CD4-positive, alpha-beta memory T cell (primary cell): Measurements from ENCODE around the gene ZBTB39. TPM values are rescaled to one million over a fixed set of nuclear protein-coding genes. Genes with fewer than 3 reads are reported as not detected.

Source experiments
- CTCF ChIA-PET: fragments of 350-600 bp; sonication (Branson Sonifier 250); formaldehyde crosslinking; loops from one replicate; lab custom pipeline; 2021; ENCODE audit warnings: inconsistent platforms; ENCODE audit not compliant: partially characterized antibody; lab: Charles Lee
- POLR2A ChIA-PET: fragments of 350-600 bp; sonication (Branson Sonifier 250); formaldehyde crosslinking; loops from one replicate; lab custom pipeline; 2021; ENCODE audit not compliant: partially characterized antibody; lab: Charles Lee
- DNase-seq, 5 donors: peaks; one replicate each; pipeline versions ENCODE4 v3.0.0 to v3.0.0-alpha.2; 2020 to 2022; ENCODE audit warnings: mixed read lengths in 1 of 5
- H3K27ac ChIP-seq: one replicate; pipeline ENCODE4 v1.7.0; 2013; ENCODE audit warnings: low read depth, low read length
- H3K27me3 ChIP-seq: 2 replicates; pipeline ENCODE4 v1.7.0; 2013; ENCODE audit warnings: mild to moderate bottlenecking, low read length, moderate library complexity; ENCODE audit not compliant: insufficient read depth
- H3K36me3 ChIP-seq: 2 replicates; pipeline ENCODE4 v1.7.0; 2013; ENCODE audit warnings: mild to moderate bottlenecking, low read length, moderate library complexity; ENCODE audit not compliant: insufficient read depth
- H3K4me1 ChIP-seq: 2 replicates; pipeline ENCODE4 v1.7.0; 2013; ENCODE audit warnings: mild to moderate bottlenecking, low read length, moderate library complexity; ENCODE audit not compliant: insufficient read depth
- H3K4me3 ChIP-seq, 2 donors: one replicate each; pipeline ENCODE4 v1.7.0; 2013; ENCODE audit warnings: low read length in 2 of 2, mild to moderate bottlenecking in 1 of 2
- H3K9me3 ChIP-seq, 2 donors: one replicate each; pipeline ENCODE4 v1.7.0; 2013; ENCODE audit warnings: low read length in 2 of 2, control low read depth in 1 of 2; ENCODE audit not compliant: control insufficient read depth in 1 of 2
- H3K27ac Mint-ChIP-seq, 7 donors: one replicate each; pipeline ENCODE4 v1.8.0; 2020 to 2021; ENCODE audit warnings: mixed read lengths in 7 of 7, mild to moderate bottlenecking in 6 of 7, inconsistent platforms in 3 of 7, moderate library complexity in 3 of 7
- H3K27me3 Mint-ChIP-seq, 2 donors: one replicate each; pipeline ENCODE4 v1.8.0; 2020 to 2021; ENCODE audit warnings: mixed read lengths in 2 of 2
- H3K36me3 Mint-ChIP-seq, 2 donors: one replicate each; pipeline ENCODE4 v1.8.0; 2020 to 2021; ENCODE audit warnings: mixed read lengths in 2 of 2, inconsistent platforms in 1 of 2, mild to moderate bottlenecking in 1 of 2
- H3K4me1 Mint-ChIP-seq, 4 donors: one replicate each; pipeline ENCODE4 v1.8.0; 2020 to 2021; ENCODE audit warnings: mixed read lengths in 4 of 4, mild to moderate bottlenecking in 1 of 4
- H3K4me3 Mint-ChIP-seq, 8 donors: one replicate each; pipeline ENCODE4 v1.8.0; 2020 to 2021; ENCODE audit warnings: mixed read lengths in 8 of 8, mild to moderate bottlenecking in 7 of 8, moderate library complexity in 6 of 8, inconsistent platforms in 3 of 8
- H3K9me3 Mint-ChIP-seq, 8 donors: one replicate each; pipeline ENCODE4 v1.8.0; 2020 to 2021; ENCODE audit warnings: mixed read lengths in 8 of 8, mild to moderate bottlenecking in 5 of 8, inconsistent platforms in 3 of 8, moderate library complexity in 1 of 8
- intact Hi-C: fragments of 100-400 bp; cut with micrococcal nuclease; formaldehyde crosslinking; loops from one replicate; pipeline ENCODE4 v1.15.1; 2023
- polyA plus RNA-seq, 2 donors: library from polyadenylated mRNA; unstranded; fragments of 300-500 nt; fragmentation: Illumina TruSeq; gene quantifications; one replicate each; pipeline ENCODE4 v1.2.3, GENCODE V29; 2021
- total RNA-seq, 2 experiments: library from RNA; stranded (reverse); gene quantifications; one replicate each; pipeline ENCODE4 v1.2.3, GENCODE V29; 2021

ZBTB39 gene
- total and polyA plus RNA-seq, 4 experiments from 2014 or later = 0.98 to 12.2 (median 6.7) TPM

- Histone ChIP-seq H3K4me1 (peaks cover 39% of the 10 kb centered on the region), H3K9me3 (no peaks in the 10 kb centered on the region), H3K27me3 (peaks cover 2% of the 10 kb centered on the region), H3K36me3 (no peaks in the 10 kb centered on the region), H3K27ac (peak overlapping the region; percentile 22), H3K4me3 (peak overlapping the region in 1 of 2 donors; percentile 37)
- ChIA-PET CTCF (interaction anchor here (0.6 to 15.8 kb wide), 7 partner anchors 9 to 262 kb away, joined by 3 to 226 read pairs (median 5); no protein-coding TSS in a partner anchor), POLR2A (interaction anchor here (0.9 to 8.7 kb wide), 4 partner anchors 76 to 789 kb away, joined by 3 to 62 read pairs (median 4); partner anchors contain the start of genes RNF41 and STAT6)
- peaks cover 0 to 4% of the 10 kb centered on the region in 2 donors for H3K36me3 Mint-ChIP-seq
- intact Hi-C loops = no loop called here
- peak overlapping the region in 1 of 8 donors; percentile 77 for H3K4me3 Mint-ChIP-seq
- no peak for DNase-seq
- peak overlapping the region in 5 of 7 donors; percentile 41 to 89 (median 77) for H3K27ac Mint-ChIP-seq
- H3K9me3 Mint-ChIP-seq = peaks cover 0 to 2% (median 0%) of the 10 kb centered on the region in 8 donors
- H3K4me1 Mint-ChIP-seq = peaks cover 29 to 49% (median 39%) of the 10 kb centered on the region in 4 donors
- H3K27me3 Mint-ChIP-seq = peaks cover 4% of the 10 kb centered on the region in 2 donors
These were observed 4.4 kb upstream of the ZBTB39 start for GRCh38 chr12:57010627-57011247.

GRCh38 chr12:57009949-57010626 lies 3.7 kb upstream of the ZBTB39 start:
- H3K9me3 Mint-ChIP-seq = peaks cover 0 to 2% (median 0%) of the 10 kb centered on the region in 8 donors
- H3K27ac Mint-ChIP-seq = peak overlapping the region in 3 of 7 donors; percentile 2 to 43 (median 12)
- Histone ChIP-seq H3K4me3 (no peak overlapping the region), H3K4me1 (peaks cover 45% of the 10 kb centered on the region), H3K9me3 (no peaks in the 10 kb centered on the region), H3K36me3 (no peaks in the 10 kb centered on the region), H3K27me3 (no peaks in the 10 kb centered on the region), H3K27ac (no peak overlapping the region)
- POLR2A ChIA-PET = interaction anchor here (1.2 to 8.7 kb wide), 2 partner anchors 101 to 788 kb away, joined by 3 to 62 read pairs; partner anchors contain the start of genes RNF41 and STAT6
- no peak for DNase-seq
- intact Hi-C loops = loop anchor here (5.0 kb wide), 2 partner anchors 172 to 253 kb away; no protein-coding TSS in a partner anchor
- peaks cover 0 to 8% of the 10 kb centered on the region in 2 donors for H3K36me3 Mint-ChIP-seq
- peaks cover 34 to 56% (median 46%) of the 10 kb centered on the region in 4 donors for H3K4me1 Mint-ChIP-seq
- no peak overlapping the region for H3K4me3 Mint-ChIP-seq
- CTCF ChIA-PET = interaction anchor here (1.3 to 15.8 kb wide), 4 partner anchors 9 to 53 kb away, joined by 3 to 226 read pairs (median 10); no protein-coding TSS in a partner anchor
- H3K27me3 Mint-ChIP-seq = peaks cover 2 to 4% of the 10 kb centered on the region in 2 donors

GRCh38 chr12:57008178-57008577 lies 1.8 kb upstream of the ZBTB39 start:
- intact Hi-C loops = loop anchor here (1.0 to 5.0 kb wide), 4 partner anchors 54 to 251 kb away; no protein-coding TSS in a partner anchor
- DNase-seq = peak in 4 of 5 donors; percentile 56 to 66 (median 62)
- Mint-ChIP-seq H3K9me3 (no peaks in the 10 kb centered on the region), H3K4me3 (peak overlapping the region in 6 of 8 donors; percentile 33 to 79 (median 64)), H3K4me1 (peaks cover 38 to 69% (median 54%) of the 10 kb centered on the region in 4 donors), H3K27me3 (no peaks in the 10 kb centered on the region), H3K27ac (peak overlapping the region; percentile 19 to 95 (median 73)), H3K36me3 (peaks cover 13 to 23% of the 10 kb centered on the region in 2 donors)
- Histone ChIP-seq H3K27ac (peak overlapping the region; percentile 52), H3K4me1 (peaks cover 50% of the 10 kb centered on the region), H3K36me3 (peaks cover 13% of the 10 kb centered on the region), H3K4me3 (no peak overlapping the region), H3K9me3 (no peaks in the 10 kb centered on the region), H3K27me3 (no peaks in the 10 kb centered on the region)
- ChIA-PET CTCF (interaction anchor here (0.7 to 15.8 kb wide), 13 partner anchors 8 to 257 kb away, joined by 3 to 226 read pairs (median 4); partner anchors contain the start of genes STAT6 and TAC3), POLR2A (interaction anchor here (0.9 to 8.7 kb wide), 3 partner anchors 39 to 103 kb away, joined by 3 to 62 read pairs (median 3); partner anchors contain the start of gene STAT6)

DNA sequence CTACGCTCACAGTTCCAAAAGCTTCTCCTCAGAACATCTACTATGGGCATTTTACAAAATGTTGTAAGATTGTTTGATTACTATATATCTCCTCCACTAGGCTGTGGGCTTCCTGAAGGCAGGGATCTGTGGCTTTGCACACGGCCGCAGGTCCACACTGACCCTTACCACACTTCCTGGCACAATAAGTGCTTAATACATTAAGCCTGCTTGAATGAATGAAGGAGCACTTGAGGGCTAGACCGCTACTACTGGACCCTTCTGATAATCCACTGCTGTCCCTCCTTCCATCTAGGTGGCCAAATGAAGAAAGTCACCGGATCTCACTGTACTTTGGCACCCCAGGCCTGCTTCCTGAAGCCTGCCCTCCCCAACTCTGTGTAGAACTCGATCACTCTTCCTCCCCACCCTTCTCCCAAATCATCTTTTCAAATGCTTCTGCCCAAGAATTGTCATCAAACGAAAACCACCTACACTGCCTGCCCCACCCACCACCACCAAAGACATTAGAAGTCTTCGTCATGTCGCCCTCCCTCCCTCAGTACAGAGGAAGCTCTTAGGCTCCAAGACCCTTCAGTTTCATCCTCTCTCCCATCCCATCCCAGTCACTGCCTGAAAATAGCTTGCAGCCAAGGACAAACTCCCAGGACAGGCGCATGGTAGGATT lies 596 bp upstream of the ZBTB39 start:
- Histone ChIP-seq H3K4me1 (peaks cover 52% of the 10 kb centered on the region), H3K27me3 (no peaks in the 10 kb centered on the region), H3K9me3 (no peaks in the 10 kb centered on the region), H3K36me3 (peaks cover 25% of the 10 kb centered on the region), H3K4me3 (no peak overlapping the region), H3K27ac (peak overlapping the region; percentile 52)
- H3K36me3 Mint-ChIP-seq = peaks cover 19 to 36% of the 10 kb centered on the region in 2 donors
- ChIA-PET POLR2A (interaction anchor here (0.6 to 8.7 kb wide), 3 partner anchors 56 to 104 kb away, joined by 3 to 62 read pairs (median 3); partner anchors contain the start of gene STAT6), CTCF (interaction anchor here (1.0 to 15.8 kb wide), 5 partner anchors 11 to 249 kb away, joined by 3 to 226 read pairs (median 14); partner anchors contain the start of gene STAT6)
- DNase-seq = no peak
- H3K4me3 Mint-ChIP-seq = peak overlapping the region; percentile 87 to 94 (median 90)
- intact Hi-C loops = loop anchor here (5.0 kb wide), 2 partner anchors 175 to 250 kb away; no protein-coding TSS in a partner anchor
- H3K27me3 Mint-ChIP-seq = no peaks in the 10 kb centered on the region
- peaks cover 38 to 67% (median 53%) of the 10 kb centered on the region in 4 donors for H3K4me1 Mint-ChIP-seq
- peak overlapping the region; percentile 79 to 95 (median 92) for H3K27ac Mint-ChIP-seq
- no peaks in the 10 kb centered on the region for H3K9me3 Mint-ChIP-seq

DNA sequence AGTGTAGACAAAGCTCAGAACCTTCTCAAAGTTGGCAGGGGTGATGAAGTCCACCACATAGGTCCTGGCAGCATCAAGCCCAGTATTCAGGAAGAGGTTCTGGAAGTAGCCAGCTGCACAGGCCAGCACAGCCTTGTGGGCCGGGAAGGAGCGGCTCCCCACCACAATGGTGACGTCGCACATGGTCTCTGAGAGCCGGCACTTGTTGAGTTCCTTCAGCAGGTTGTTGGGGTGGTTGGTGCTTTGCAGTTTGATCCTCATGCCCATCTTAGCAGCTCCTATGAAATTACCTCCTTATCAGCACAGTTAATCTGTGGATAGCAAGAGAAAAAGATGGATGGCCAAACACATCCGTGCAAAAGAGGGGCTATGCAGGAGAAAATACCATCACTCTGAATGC lies 1.7 kb downstream of the ZBTB39 start:
- intact Hi-C loops = loop anchor here (5.0 kb wide), 2 partner anchors 178 to 247 kb away; no protein-coding TSS in a partner anchor
- DNase-seq = no peak
- Mint-ChIP-seq H3K4me1 (peaks cover 36 to 79% (median 57%) of the 10 kb centered on the region in 4 donors), H3K36me3 (peaks cover 32 to 56% of the 10 kb centered on the region in 2 donors), H3K27me3 (no peaks in the 10 kb centered on the region), H3K27ac (peak overlapping the region in 1 of 7 donors; percentile 14), H3K4me3 (peak overlapping the region; percentile 57 to 98 (median 96)), H3K9me3 (no peaks in the 10 kb centered on the region)
- H3K4me1 ChIP-seq = peaks cover 48% of the 10 kb centered on the region
- no peaks in the 10 kb centered on the region for H3K27me3 ChIP-seq
- H3K4me3 ChIP-seq = no peak overlapping the region
- no peaks in the 10 kb centered on the region for H3K9me3 ChIP-seq
- H3K27ac ChIP-seq = no peak overlapping the region
- POLR2A ChIA-PET = interaction anchor here (1.8 to 8.7 kb wide), 2 partner anchors 106 to 279 kb away, joined by 4 to 62 read pairs; partner anchors contain the start of genes NACA and STAT6
- peaks cover 40% of the 10 kb centered on the region for H3K36me3 ChIP-seq
- CTCF ChIA-PET = interaction anchor here (0.8 to 15.8 kb wide), 18 partner anchors 8 to 340 kb away, joined by 3 to 226 read pairs (median 6); partner anchors contain the start of genes SHMT2 and STAT6

GRCh38 chr12:57003395-57003794 lies 3.0 kb downstream of the ZBTB39 start:
- Mint-ChIP-seq H3K27ac (no peak overlapping the region), H3K4me1 (peaks cover 43 to 87% (median 63%) of the 10 kb centered on the region in 4 donors), H3K9me3 (no peaks in the 10 kb centered on the region), H3K27me3 (no peaks in the 10 kb centered on the region), H3K36me3 (peaks cover 41 to 65% of the 10 kb centered on the region in 2 donors), H3K4me3 (no peak overlapping the region)
- Histone ChIP-seq H3K4me3 (no peak overlapping the region), H3K9me3 (no peaks in the 10 kb centered on the region), H3K36me3 (peaks cover 40% of the 10 kb centered on the region), H3K4me1 (peaks cover 52% of the 10 kb centered on the region), H3K27ac (no peak overlapping the region), H3K27me3 (no peaks in the 10 kb centered on the region)
- ChIA-PET POLR2A (interaction anchor here (8.7 kb wide), 1 partner anchor 108 kb away, joined by 62 read pairs; the partner anchor contains the start of gene STAT6), CTCF (interaction anchor here (0.9 to 15.8 kb wide), 9 partner anchors 14 to 246 kb away, joined by 3 to 226 read pairs (median 8); no protein-coding TSS in a partner anchor)
- intact Hi-C loops = no loop called here
- no peak for DNase-seq
